HepG2 (cell line): Measurements from ENCODE around the gene DLG2. TPM values are rescaled to one million over a fixed set of nuclear protein-coding genes. Genes with fewer than 3 reads are reported as not detected.

Source experiments
- ATAC-seq: fragments of 200-7000 bp; cut with Tn5 transposase; 3 replicates; pipeline ENCODE4 v1.9.1; 2020; ENCODE audit warnings: mild to moderate bottlenecking, moderate library complexity
- BruUV-seq: library from RNA; stranded (reverse); fragments of 400-500 nt; replicated peaks from 2 replicates; lab custom pipeline; 2021; lab: Mats Ljungman, UMichigan
- CTCF ChIA-PET: fragments of 300-600 bp; formaldehyde crosslinking; extraction: SDS; loops from one replicate; lab custom pipeline; 2021; ENCODE audit warnings: low total read pairs, inconsistent platforms, low intra/inter-chr PET ratio; lab: Yijun Ruan, JAX
- POLR2A ChIA-PET: fragments of 350-600 bp; sonication (Branson Sonifier 250); formaldehyde crosslinking; loops from one replicate; lab custom pipeline; 2020; ENCODE audit warnings: antibody characterized with exemption, inconsistent platforms; lab: Yijun Ruan, JAX
- DNase-seq: peaks from one replicate; pipeline ENCODE4 v3.0.0-alpha.2; 2015; ENCODE audit warnings: low spot score
- FAIRE-seq: peaks from 3 replicates; lab custom pipeline; 2011; peaks lifted over from hg19 to GRCh38; lab: Jason Lieb, UNC
- H2AFZ ChIP-seq: one replicate; pipeline ENCODE4 v1.6.1; 2011; ENCODE audit warnings: low read length, inconsistent platforms
- H3K27ac ChIP-seq: fragments of 300-600 bp; 3 replicates; pipeline ENCODE4 v1.8.0; 2011; ENCODE audit warnings: mixed run types, mild to moderate bottlenecking, mixed read lengths, low read length, inconsistent platforms; ENCODE audit not compliant: insufficient read depth; ENCODE audit errors: extremely low read length
- H3K27me3 ChIP-seq, 2 experiments: fragments of 200-600 bp in 1 of 2; 2 replicates in 1 of 2; 3 replicates in 1 of 2; pipeline versions ENCODE4 v1.6.0 to v1.8.0; 2011; ENCODE audit warnings: low read length in 2 of 2, mild to moderate bottlenecking in 2 of 2, moderate library complexity in 2 of 2, inconsistent platforms in 1 of 2; ENCODE audit not compliant: insufficient read depth in 2 of 2, control insufficient read depth in 1 of 2
- H3K36me3 ChIP-seq, 2 experiments: fragments of 200-600 bp in 1 of 2; replicated peaks in 1 of 2; 2 replicates in 1 of 2; 3 replicates in 1 of 2; pipeline versions ENCODE4 v1.5.1 to v1.8.0; 2011; ENCODE audit warnings: low read length in 2 of 2, inconsistent platforms in 1 of 2; ENCODE audit not compliant: insufficient read depth in 2 of 2, control insufficient read depth in 1 of 2
- H3K4me1 ChIP-seq: 2 replicates; pipeline ENCODE4 v1.5.1; 2012; ENCODE audit warnings: low read length, inconsistent platforms; ENCODE audit not compliant: insufficient read depth
- H3K4me2 ChIP-seq: 2 replicates; pipeline ENCODE4 v1.6.0; 2011; ENCODE audit warnings: low read depth, low read length, inconsistent platforms
- H3K4me3 ChIP-seq, 3 experiments: fragments of 200-600 bp in 1 of 3; sonication (generic), shearing (Covaris generic) in 1 of 3; replicated peaks in 1 of 3; 2 replicates each; pipeline ENCODE4 v1.5.1; 2011 to 2016; ENCODE audit warnings: low read length in 3 of 3, inconsistent platforms in 2 of 3, low read depth in 2 of 3, mild to moderate bottlenecking in 2 of 3, control low read depth in 1 of 3, mixed read lengths in 1 of 3; ENCODE audit not compliant: insufficient read depth in 1 of 3
- H3K79me2 ChIP-seq: one replicate; pipeline ENCODE4 v1.6.1; 2011; ENCODE audit warnings: low read length, inconsistent platforms; ENCODE audit not compliant: insufficient read depth
- H3K9ac ChIP-seq: 2 replicates; pipeline ENCODE4 v1.6.0; 2011; ENCODE audit warnings: mild to moderate bottlenecking, low read depth, low read length, inconsistent platforms; ENCODE audit not compliant: insufficient read depth
- H3K9me3 ChIP-seq: 2 replicates; pipeline ENCODE4 v1.5.1; 2012; ENCODE audit warnings: mild to moderate bottlenecking, low read length
- H4K20me1 ChIP-seq: 2 replicates; pipeline ENCODE4 v1.6.0; 2011; ENCODE audit warnings: inconsistent platforms, mild to moderate bottlenecking, low read length, moderate library complexity; ENCODE audit not compliant: insufficient read depth
- CEBPB ChIP-seq: IDR thresholded peaks from 2 replicates; pipeline ENCODE4 v1.6.1; 2011; ENCODE audit warnings: low read depth, low read length, improper control_type of control experiment, borderline replicate concordance
- HOXA3 ChIP-seq: sonication (generic); formaldehyde crosslinking; IDR thresholded peaks from 2 replicates; pipeline ENCODE4 v1.5.0; 2020; ENCODE audit warnings: missing genetic modification reagents
- TAF15 ChIP-seq: fragments of 200-400 bp; formaldehyde crosslinking; IDR thresholded peaks from one replicate; pipeline ENCODE4 v1.6.1; 2018; ENCODE audit warnings: mild to moderate bottlenecking, low read depth, low read length; ENCODE audit not compliant: poor library complexity, severe bottlenecking
- ZBTB4 ChIP-seq: sonication (generic); formaldehyde crosslinking; IDR thresholded peaks from 2 replicates; pipeline ENCODE4 v1.4.0; 2020; ENCODE audit warnings: missing genetic modification reagents, mild to moderate bottlenecking, borderline replicate concordance
- ZNF552 ChIP-seq: sonication (generic); formaldehyde crosslinking; IDR thresholded peaks from 2 replicates; pipeline ENCODE4 v1.9.0; 2022; ENCODE audit warnings: missing genetic modification reagents, mild to moderate bottlenecking, borderline replicate concordance
- ZNF713 ChIP-seq: sonication (generic); formaldehyde crosslinking; IDR thresholded peaks from 2 replicates; pipeline ENCODE4 v1.4.0; 2020; ENCODE audit warnings: mild to moderate bottlenecking, missing genetic modification reagents
- in situ Hi-C: cut with HindIII; loops from 2 replicates; pipeline ENCODE4 v1.10.0; 2017; ENCODE audit warnings: low pct_unique_long_range_greater_than_20kb; ENCODE audit not compliant: extremely low pct_ligation_motif_present
- intact Hi-C: fragments of 100-400 bp; cut with micrococcal nuclease; formaldehyde crosslinking; loops from one replicate; pipeline ENCODE4 v1.10.0; 2022; ENCODE audit not compliant: unreplicated experiment
- polyA plus RNA-seq, 8 experiments: library from polyadenylated mRNA; depleted of rRNA in 3 of 8; stranded (reverse) in 7 of 8; unstranded in 1 of 8; fragments of >200 nt; fragmentation: Illumina TruSeq in 4 of 8; extraction: Trizol in 4 of 8; gene quantifications; 2 replicates each; pipeline versions ENCODE4 v1.2.1 to v1.2.3, GENCODE V29; 2011 to 2016; ENCODE audit warnings: low read depth in 4 of 8, missing spikeins in 1 of 8, mixed read lengths in 1 of 8; ENCODE audit not compliant: insufficient read depth in 1 of 8
- total RNA-seq, 5 experiments: library from RNA; depleted of rRNA; stranded (reverse); fragments of >200 nt; fragmentation: Illumina TruSeq; extraction: Trizol; gene quantifications; 2 replicates each; pipeline ENCODE4 v1.2.3, GENCODE V29; 2016; ENCODE audit warnings: low read depth in 1 of 5

Gene DLG2
- total and polyA plus RNA-seq, 2 of the 13 experiments (the other 11 are each of a cell fraction or from before 2014, with no cell fraction given), result 0.46 to 1.0 TPM

- Histone ChIP-seq H3K27me3 (no peaks in the 10 kb centered on the region), H3K79me2 (no peaks in the 10 kb centered on the region), H3K4me2 (no peak overlapping the region), H3K9ac (no peak overlapping the region), H2AFZ (no peak overlapping the region), H4K20me1 (no peaks in the 10 kb centered on the region), H3K4me3 (no peak overlapping the region), H3K27ac (no peak overlapping the region), H3K4me1 (no peaks in the 10 kb centered on the region), H3K9me3 (no peaks in the 10 kb centered on the region), H3K36me3 (no peaks in the 10 kb centered on the region)
- ATAC-seq, result no peak
- BruUV-seq, result no TSS peak
- in situ Hi-C loops, result loop anchor here (10.0 kb wide), 2 partner anchors 135 to 555 kb away; no protein-coding TSS in a partner anchor
- CTCF ChIA-PET, result no interaction called here
- intact Hi-C loops, result loop anchor here (5.0 to 10.0 kb wide), 3 partner anchors 133 to 1205 kb away; no protein-coding TSS in a partner anchor
- TF ChIP-seq ZNF552 (CRISPR knock-in tag) (no peak), TAF15 (no peak), ZNF713 (CRISPR knock-in tag) (no peak), HOXA3 (CRISPR knock-in tag) (no peak), ZBTB4 (no peak), CEBPB (peak; percentile 36; the same call in 1 of the 2 replicates)
- POLR2A ChIA-PET, result no interaction called here
- DNase-seq, result no peak
- FAIRE-seq, result no peak
These were observed 1237.4 kb downstream of the DLG2 start for GRCh38 chr11:84389696-84390095.
